ENCODE results near the gene PCSK4. TPM values are rescaled to one million over a fixed set of nuclear protein-coding genes. Genes with fewer than 3 reads are reported as not detected.

PCSK4 gene
- total RNA-seq, 2 donors from 2014 or later, result 1.0 to 4.4 TPM

GRCh38 chr19:1518471-1518870, 28.3 kb upstream of the PCSK4 start:
- Histone ChIP-seq H3K9me3 (no peaks in the 10 kb centered on the region), H3K4me1 (peaks cover 0 to 5% of the 10 kb centered on the region in 2 donors), H3K4me3 (no peak overlapping the region), H3K36me3 (no peaks in the 10 kb centered on the region), H3K27ac (no peak overlapping the region), H3K27me3 (no peaks in the 10 kb centered on the region)
- no peak for DNase-seq (ENCODE audit: low spot score)
- TF ChIP-seq CTCF (IDR thresholded peaks at IDR 0.05), result no peak

GRCh38 chr19:1516395-1516753, 26.2 kb upstream of the PCSK4 start:
- Histone ChIP-seq H3K4me3 (no peak overlapping the region), H3K4me1 (peaks cover 0 to 17% of the 10 kb centered on the region in 2 donors), H3K27me3 (no peaks in the 10 kb centered on the region), H3K27ac (no peak overlapping the region), H3K36me3 (no peaks in the 10 kb centered on the region), H3K9me3 (no peaks in the 10 kb centered on the region)
- DNase-seq (ENCODE audit: low spot score), result no peak
- TF ChIP-seq CTCF (IDR thresholded peaks at IDR 0.05), result no peak

GRCh38 chr19:1514986-1515721, 25.0 kb upstream of the PCSK4 start:
- no peak overlapping the region for H3K4me3 ChIP-seq
- H3K36me3 ChIP-seq, result no peaks in the 10 kb centered on the region
- DNase-seq (ENCODE audit: low spot score), result no peak
- TF ChIP-seq CTCF (IDR thresholded peaks at IDR 0.05), result no peak
- no peaks in the 10 kb centered on the region for H3K9me3 ChIP-seq
- H3K27ac ChIP-seq, result no peak overlapping the region
- no peaks in the 10 kb centered on the region for H3K27me3 ChIP-seq
- H3K4me1 ChIP-seq, result peaks cover 0 to 17% of the 10 kb centered on the region in 2 donors

- no peak overlapping the region for H3K4me3 ChIP-seq
Measured at GRCh38 chr19:1514295-1514661, 24.1 kb upstream of the PCSK4 start.

GRCh38 chr19:1513499-1514294, 23.5 kb upstream of the PCSK4 start:
- no peaks in the 10 kb centered on the region for H3K27me3 ChIP-seq
- H3K27ac ChIP-seq, result peak overlapping the region; percentile 87 to 96
- no peak for DNase-seq (ENCODE audit: low spot score)
- H3K4me1 ChIP-seq, result peaks cover 0 to 17% of the 10 kb centered on the region in 2 donors
- H3K36me3 ChIP-seq, result no peaks in the 10 kb centered on the region
- H3K9me3 ChIP-seq, result no peaks in the 10 kb centered on the region
- peak; percentile 48 to 76 for TF ChIP-seq CTCF (IDR thresholded peaks at IDR 0.05)
- peak overlapping the region; percentile 63 to 68 for H3K4me3 ChIP-seq

More at GRCh38 chr19:1514295-1514661, 24.1 kb upstream of the PCSK4 start:
- H3K4me1 ChIP-seq, result peaks cover 0 to 17% of the 10 kb centered on the region in 2 donors
- H3K36me3 ChIP-seq, result no peaks in the 10 kb centered on the region
- DNase-seq (ENCODE audit: low spot score), result no peak
- H3K27ac ChIP-seq, result no peak overlapping the region
- H3K27me3 ChIP-seq, result no peaks in the 10 kb centered on the region
- H3K9me3 ChIP-seq, result no peaks in the 10 kb centered on the region
- TF ChIP-seq CTCF (IDR thresholded peaks at IDR 0.05), result no peak

All from right atrium auricular region (tissue), 2 donors.